Right renal cortex interstitium (tissue), 3 donors: Measurements from ENCODE around the gene SETD7. TPM values are rescaled to one million over a fixed set of nuclear protein-coding genes. Genes with fewer than 3 reads are reported as not detected.
"Not testable (repeated sequence)": the region's sequence is repeated elsewhere in the genome, so short reads cannot be mapped to it uniquely, and the experiment has no call there.

Source experiments
- DNase-seq, 3 donors: peaks; one replicate each; pipeline ENCODE4 v3.0.0-alpha.2; 2013; ENCODE audit warnings: low read depth in 3 of 3, low spot score in 2 of 3
- polyA plus RNA-seq, 3 donors: library from polyadenylated mRNA; unstranded; fragments of 120-200 nt; gene quantifications; one replicate each; pipeline ENCODE4 v1.2.1, GENCODE V29; 2013; ENCODE audit not compliant: insufficient read length in 3 of 3

The SETD7 gene
- polyA plus RNA-seq, 3 donors: 12.4 to 12.7 (median 12.4) TPM

DNA sequence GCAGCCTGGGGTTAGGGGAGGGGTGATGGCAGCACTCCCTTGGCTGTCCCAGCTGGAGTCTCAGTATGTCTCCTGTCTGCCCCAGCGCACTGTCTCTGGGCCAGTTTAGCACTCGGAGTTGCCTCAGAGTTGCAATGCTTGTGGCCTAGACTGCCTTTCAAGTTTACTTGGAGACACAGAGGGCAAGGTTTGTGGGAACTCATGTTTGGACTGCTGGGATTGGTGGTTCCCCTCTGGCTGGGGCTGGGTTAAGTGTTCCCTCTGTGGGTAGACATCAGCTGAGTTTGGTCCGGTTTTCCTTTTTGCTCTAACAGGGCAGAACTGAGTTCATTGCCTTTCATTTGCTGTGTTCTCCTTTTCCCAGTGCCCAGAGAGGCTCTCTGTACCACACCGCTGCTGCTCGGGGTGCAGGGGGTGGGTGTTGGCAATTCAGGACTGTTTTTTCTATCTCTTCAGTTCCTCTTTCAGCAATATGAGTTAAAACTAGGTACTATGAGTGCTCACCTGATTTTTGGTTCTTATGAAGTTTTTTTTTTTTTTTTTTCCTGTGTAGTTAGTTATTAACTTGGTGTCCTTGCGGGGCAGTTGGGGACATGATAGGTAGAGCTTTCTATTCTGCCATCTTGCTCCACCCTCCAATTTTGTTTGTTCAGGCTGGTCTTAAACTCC, 84.9 kb downstream of the SETD7 start:
- DNase-seq: no peak

DNA sequence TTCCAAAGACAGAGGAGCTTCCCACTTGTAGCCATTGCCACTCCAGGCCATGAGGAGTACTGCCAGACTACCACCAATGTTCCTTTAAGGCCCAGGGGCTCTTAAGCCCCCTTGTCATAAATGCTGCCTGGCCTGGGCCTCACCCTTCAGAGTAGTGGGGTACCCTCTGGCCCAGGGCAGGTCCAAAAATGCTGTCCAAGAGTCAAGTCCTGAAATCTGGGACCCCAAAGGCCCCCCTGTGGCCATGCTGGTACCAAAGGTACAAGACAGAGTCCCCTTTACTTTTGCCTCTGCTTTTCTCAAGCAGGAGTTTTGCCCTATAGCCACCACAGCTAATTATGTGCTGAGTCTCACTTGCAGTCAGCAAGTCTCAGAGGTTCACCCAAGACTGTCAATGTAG, 85.7 kb downstream of the SETD7 start:
- DNase-seq: no peak

DNA sequence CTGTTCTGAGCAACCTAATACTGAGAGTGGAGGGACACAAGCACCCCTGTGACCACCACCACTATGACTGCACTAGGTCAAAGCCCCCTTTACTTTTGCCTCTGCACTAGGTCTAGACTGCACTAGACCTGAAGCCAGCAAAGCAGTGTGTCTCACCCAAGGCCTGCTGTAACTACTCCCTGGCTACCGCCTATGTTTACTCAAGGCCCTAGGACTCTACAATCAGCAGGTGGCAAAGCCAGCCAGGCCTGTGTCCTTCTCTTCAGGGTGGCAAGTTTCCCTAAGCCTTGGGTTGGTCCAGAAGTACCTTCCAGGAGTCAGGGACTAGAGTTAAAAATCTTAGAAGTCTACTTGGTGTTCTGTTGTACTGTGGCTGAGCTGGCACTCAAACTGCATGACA, 86.2 kb downstream of the SETD7 start:
- no peak for DNase-seq

DNA sequence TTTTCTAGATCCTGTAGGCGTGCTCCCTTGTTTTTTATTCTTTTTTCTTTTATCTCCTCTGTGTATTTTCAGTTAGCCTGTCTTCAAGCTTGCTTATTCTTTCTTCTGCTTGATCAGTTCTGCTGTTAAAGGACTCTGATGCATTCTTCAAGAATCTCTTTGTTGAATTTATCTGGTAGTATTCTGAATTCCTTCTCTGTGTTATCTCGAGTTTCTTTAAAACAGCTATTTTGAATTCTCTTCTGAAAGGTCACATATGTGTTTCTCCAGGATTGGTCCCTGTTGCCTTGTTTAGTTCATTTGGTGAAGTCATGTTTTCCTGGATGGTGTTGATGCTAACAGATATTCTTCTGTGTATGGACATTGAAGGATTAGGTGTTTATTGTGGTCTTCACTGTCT, 86.8 kb downstream of the SETD7 start:
- no peak for DNase-seq

DNA sequence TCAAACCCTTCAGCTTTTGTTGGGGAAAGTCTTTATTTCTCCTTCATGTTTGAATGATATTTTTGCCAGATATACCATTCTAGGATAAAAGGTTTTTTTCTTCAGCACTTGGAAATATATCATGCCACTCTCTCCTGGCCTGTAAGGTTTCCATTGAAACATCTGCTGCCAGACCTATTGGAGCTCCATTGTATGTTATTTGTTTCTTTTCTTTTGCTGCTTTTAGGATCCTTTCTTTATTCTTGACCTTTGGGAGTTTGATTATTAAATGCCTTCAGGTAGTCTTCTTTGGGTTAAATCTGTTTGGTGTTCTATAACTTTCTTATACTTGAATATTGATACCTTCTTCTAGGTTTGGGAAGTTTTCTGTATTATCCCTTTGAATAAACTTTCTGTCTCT, 87.3 kb downstream of the SETD7 start:
- not testable (repeated sequence) for DNase-seq

DNA sequence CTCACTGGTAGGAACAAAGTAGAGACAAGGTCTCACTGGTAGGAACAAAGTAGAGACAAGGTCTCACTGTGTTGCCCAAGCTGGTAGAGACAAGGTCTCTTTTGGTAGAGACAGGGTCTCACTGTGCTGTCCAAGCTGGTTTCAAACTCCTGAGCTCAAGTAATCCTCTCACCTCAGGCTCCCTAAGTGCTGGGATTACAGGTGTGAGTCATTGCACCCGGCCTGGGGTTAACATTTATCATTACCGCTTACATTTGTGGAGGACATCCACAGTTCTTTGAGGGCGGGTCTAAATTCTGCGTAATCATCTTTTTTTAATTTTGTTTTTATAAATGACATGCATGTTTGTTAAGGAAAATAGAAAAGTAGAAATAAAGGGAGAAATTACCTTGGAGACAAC, 90.1 kb downstream of the SETD7 start:
- no peak for DNase-seq

DNA sequence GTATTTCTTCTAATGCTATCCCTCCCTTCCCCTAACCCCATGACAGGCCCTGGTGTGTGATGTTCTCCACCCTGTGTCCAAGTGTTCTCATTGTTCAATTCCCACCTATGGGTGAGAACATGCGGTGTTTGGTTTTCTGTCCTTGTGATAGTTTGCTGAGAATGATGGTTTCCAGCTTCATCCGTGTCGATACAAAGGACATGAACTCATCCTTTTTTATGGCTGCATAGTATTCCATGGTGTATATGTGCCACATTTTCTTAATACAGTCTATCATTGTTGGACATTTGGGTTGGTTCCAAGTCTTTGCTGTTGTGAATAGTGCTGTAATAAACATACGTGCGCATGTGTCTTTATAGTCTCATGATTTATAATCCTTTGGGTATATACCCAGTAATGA, 91.5 kb downstream of the SETD7 start:
- DNase-seq: not testable (repeated sequence)

DNA sequence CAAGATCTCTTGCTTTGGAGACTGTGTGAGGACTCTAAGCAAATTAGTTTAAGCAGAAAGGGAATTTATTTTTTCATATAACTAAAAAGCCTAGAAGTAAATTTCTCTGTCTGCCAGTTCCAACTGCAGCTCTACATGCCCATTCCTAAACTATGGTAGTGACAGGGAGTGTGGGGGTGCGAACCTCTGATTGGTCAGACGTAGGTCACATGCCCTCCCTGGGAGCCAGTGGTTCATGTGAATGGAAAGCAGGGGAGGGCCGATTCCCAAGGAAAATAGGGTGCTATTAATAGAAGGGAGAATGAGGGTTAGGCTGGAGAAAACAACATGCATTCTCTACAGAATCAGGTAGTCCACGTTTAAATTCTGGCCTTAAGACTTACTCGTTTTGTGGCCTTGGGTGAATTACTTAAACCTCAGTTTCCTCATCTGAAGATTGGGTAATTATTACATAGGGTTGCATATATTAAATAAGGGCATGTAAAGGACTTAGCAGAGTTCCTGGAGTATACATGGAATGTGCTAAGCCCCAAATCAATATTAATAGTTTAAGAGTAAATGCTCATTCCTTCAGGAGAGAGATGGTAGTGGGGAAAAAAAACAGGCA, 94.9 kb downstream of the SETD7 start:
- DNase-seq: no peak

DNA sequence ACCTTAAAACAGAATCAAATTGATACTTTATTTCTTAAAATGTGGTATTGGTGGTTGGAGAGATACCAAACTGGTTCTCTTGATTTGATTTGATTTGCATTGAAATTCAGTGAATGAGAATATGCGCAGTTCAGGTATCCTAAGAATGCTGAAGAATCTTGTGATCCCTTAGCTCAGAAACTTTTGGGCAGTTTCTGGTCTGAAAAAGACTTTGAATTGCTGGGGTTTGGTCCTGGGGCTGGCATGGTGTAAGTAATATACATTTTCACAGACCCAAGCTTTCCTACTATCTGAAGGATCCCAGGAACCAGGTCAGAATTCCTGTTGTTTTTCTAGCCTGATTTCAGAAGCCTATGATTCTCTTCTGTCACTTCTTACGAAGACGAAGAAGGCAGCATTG, 95.5 kb downstream of the SETD7 start:
- no peak for DNase-seq

DNA sequence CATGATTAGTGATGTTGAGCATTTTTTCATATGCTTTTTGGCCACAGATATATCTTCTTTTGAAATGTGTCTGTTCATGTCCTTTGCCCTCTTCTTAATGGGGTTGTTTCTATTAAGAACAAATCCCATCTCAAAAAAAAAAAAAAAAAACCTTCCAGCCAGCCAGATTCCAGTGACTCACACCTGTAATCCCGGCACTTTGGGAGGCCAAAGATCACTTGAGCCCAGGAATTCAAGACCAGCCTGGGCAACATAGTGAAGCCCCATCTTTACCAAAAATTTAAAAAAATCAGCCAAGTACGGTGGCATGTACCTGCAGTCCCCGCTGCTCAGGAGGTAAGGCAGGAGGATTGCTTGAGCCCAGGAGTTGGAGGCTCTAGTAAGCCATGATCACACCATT, 97.0 kb downstream of the SETD7 start:
- no peak for DNase-seq

DNA sequence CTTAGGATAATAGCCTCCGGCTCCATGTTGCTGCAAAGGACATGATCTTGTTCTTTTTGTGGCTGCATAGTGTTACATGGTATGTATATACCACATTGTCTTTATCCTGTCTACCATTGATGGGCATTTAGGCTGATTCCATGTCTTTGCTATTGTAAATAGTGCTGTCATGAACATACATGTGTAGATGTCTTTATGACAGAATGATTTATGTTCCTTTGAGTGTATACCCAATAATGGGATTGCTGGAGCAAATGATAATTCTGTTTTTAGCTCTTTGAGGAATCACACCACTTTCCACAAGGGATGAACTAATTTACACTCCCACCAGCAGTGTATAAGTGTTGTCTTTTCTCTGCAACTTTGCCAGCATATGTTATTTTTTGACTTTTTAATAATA, 97.5 kb downstream of the SETD7 start:
- no peak for DNase-seq

DNA sequence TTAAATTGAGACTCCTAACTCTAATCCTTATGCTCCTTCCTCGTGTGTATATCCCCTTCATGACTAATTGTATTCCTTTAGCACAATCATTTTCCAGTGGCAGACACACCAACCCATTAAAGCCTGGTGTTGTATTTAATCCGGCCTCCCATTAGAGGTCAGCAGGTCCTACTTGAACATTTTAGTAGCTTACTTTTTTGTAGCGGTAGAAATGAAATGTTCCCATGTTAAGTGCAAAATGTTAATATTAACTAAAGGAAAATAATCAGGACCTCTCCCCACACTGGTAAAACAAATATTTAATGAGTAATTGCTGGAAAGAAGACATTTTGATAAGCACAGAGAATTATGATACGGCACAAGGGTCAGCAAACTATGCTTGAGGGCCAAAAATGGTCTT, 98.7 kb downstream of the SETD7 start:
- DNase-seq: no peak

DNA sequence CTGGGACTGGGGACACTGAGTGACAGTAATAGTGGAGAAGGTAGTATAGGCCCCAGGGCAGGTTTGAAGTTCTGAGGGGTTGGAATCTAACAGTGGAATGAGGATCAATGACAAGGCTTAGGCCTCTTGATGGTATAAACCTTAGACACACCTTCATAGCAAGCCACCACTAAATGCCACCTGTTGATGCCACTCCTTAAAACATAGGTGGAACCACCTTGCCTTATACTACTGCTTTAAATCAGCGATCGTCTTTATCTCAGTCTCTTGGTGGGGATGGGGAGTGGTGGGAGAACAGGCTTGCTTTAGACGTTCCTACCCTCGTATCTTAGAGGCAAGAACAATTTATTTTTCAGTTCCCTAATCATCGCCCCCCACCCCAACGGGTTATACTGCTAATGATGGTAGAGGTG, 100.9 kb downstream of the SETD7 start:
- no peak for DNase-seq

DNA sequence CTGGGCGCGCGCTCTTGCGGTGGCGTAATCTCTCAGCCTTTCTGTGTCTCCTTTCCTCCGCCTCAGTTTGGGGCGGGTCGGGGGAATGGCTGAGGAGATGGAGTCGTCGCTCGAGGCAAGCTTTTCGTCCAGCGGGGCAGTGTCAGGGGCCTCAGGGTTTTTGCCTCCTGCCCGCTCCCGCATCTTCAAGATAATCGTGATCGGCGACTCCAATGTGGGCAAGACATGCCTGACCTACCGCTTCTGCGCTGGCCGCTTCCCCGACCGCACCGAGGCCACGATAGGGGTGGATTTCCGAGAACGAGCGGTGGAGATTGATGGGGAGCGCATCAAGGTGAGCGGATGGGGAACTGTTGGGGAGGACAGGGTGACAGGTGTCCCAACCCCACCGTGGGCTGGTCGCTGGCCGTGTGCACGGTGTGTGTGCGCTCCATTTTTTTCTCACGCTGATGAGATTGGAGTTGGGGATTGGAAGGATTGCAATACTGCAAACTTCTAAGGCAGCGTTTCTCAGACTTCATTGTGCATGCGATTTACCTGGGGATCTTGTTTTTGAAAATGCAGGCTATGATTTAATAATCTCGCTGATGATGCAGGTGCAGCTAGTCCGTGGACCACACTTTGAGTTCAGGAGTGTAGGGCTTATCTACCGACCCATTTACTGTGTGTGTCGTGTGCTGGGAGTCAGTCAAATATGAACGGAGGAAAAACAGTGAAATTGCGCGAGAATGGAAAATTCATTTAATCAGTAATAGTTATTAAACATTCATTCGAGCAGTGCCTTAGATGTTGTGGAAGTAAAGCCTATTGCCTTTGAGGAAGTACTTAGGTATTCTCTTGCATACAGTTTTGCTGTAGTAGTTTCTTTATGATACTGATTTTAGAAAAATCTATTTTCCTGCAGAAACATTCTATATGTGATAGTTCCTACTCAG, 101.6 kb downstream of the SETD7 start, which contains the start of gene RAB33B:
Gene RAB33B (plus strand): TSS at position 11 of the 935 bp plus-strand sequence. CDS start 75 bp downstream, at position 86.
- peak in 2 of 3 donors; percentile 20 to 41 for DNase-seq

DNA sequence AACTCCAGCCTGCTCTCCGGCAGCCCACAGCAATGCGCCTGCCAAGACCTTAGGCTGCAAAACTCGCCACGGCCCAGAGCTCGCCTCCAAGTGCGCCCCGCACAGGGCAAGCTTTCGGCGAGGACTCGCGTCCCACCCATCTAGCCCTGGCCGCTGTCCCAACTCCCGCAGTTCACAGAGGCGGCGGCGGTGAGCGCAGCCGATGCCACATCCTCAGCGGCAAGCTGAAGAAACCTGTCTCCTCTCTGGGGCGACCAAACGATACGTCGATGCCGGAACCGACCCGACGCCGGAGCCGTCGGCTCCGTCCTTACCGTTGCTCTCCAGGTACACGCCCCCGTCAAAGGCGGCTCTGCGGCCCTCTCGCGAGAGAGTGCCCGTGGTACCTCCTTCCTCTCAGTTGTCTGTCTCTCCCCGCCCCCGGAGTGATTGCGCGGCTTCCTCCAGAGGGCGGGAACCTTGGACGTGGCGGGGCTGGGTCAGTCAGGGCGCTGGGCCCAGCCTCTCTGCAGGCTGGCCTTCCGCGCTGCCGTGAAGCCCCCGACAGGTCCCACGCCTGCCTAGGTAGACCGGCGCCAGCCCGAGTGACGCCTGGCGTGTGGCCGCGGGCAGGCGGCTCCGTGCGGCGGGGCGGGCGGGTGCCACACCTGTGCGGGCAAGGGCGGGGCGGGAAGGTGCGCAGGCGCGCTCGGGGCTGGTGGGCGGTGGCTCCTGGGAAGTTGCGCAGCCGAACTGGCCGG, 102.5 kb downstream of the SETD7 start:
- peak; percentile 87 to 92 (median 90) for DNase-seq

DNA sequence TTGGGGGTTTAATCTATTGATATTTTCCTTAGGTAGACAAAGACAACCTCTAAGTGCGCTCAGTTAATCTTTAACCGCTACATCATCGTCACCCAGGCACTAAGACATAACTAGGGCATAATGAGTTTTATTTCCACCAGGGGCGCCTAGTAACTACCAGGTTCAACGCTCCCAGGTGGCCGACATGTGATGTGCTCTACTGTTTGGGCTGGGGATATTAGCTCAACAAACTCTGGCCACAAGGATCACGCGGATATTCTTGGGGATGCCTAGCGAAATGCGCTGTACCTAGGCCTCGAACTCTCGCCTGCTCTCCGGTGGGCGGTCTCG, 103.0 kb downstream of the SETD7 start:
- DNase-seq: peak; percentile 44 to 53 (median 52)

DNA sequence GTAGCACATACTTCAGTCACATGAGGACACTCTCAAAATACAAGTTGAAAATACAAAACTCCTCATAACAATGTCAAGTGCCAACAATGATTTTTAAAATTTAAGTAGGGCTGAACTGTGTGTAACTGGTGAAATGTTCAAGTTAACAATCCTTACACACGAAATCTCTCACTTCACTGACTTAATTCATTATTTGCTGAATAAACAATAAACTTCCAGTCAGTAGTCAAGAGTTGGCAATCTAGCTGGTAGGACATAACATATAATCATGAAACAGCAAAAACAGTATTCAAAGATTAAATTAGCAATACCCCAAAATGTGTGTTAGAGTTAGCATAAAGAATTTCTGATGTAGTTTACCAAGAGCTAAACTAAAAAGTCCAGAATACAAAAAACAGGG, 104.0 kb downstream of the SETD7 start:
- DNase-seq: no peak

DNA sequence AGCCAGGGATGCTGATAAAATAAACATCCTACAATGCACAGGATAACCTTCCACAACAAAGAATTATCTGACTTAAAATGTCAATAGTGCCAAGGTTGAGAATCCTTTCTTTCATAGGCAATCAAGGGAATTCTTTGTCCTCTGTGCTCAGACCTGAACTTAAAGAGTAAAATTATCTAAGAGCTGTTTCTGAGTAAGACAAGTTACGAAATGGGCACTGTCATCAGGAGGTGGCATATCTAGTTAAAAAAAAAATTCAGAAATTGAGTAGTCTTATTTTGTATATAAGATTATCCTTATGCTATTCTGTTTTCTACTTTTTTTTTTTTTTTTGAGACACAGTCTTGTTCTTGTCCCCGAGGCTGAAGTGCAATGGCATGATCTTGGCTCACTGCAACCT, 105.4 kb downstream of the SETD7 start:
- DNase-seq: no peak

DNA sequence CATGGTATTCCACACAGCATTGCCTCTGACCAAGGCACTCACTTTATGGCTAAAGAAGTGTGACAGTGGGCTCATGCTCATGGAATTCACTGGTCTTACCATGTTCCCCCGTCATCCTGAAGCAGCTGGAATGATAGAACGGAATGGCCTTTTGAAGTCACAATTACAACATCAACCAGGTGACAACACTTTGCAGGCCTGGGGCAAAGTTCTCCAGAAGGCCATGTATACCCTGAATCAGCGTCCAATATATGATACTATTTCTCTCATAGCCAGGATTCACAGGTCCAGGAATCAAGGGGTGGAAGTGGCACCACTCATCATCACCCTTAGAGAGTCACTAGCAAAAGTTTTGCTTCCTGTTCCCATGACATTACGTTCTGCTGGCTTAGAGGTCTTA, 108.9 kb downstream of the SETD7 start:
- not testable (repeated sequence) for DNase-seq
